GM18861 (cell line): ENCODE data around the gene HSD11B2.

ENCODE experiments used
- ATAC-seq: cut with Tn5 transposase; IDR thresholded peaks from one replicate; pipeline ENCODE4 v1.9.1; 2021; ENCODE audit not compliant: unreplicated experiment

Gene HSD11B2

DNA sequence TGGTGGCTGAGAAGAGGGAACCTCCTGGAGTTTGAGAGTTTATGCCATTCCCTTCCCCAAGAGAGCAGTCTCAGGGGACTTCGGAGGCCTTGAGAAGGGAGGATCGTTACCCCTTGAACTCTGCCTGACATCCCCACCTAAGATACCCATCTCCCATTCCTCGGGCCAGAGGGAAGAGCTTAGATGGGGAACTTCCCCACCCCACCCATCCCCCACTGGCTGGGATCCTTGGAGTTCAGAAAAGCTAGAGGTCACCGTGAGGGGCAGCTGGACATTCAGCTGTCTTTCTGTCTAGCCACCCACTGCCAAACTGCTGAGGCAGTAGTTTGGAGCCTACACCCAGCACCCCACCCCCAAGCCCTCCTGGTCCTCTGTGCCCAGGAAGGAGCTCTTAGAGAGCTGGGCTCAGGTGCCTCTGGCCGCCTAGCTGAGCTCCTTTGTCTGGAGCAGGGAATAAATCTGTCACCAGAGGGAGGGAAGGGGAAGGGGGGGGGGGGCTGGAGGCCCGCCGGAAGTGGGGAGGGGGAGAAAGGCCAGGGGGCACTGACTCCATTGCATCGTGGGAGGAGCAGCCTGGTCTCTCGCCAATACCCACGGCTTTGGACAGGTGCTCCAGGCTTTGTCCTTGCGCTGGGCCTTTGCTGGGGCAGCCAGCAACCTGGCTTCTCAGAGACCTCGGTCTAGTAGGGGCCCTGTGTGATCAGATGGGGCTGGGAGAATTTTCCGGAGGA, 1.0 kb downstream of the HSD11B2 start:
- ATAC-seq, result no peak

DNA sequence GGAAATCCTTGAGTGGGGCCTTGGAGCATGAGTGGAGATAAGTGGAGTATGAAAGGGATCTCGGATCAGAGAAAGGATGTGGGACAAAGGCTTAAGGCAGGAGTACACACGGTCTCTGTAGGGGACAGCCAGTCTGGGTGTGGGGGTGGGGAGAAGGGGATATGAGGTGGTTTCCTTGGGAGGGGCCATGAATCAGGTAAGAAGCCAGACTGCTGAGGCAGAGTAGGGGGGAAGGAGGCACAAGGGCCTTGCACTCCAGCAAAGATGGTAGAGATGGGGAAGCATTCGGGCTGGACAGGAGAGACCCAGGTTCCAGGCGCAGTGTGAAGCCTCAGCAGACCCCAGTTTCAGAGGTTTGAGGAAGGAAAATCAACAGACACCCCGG, 1.6 kb downstream of the HSD11B2 start:
- ATAC-seq, result no peak

DNA sequence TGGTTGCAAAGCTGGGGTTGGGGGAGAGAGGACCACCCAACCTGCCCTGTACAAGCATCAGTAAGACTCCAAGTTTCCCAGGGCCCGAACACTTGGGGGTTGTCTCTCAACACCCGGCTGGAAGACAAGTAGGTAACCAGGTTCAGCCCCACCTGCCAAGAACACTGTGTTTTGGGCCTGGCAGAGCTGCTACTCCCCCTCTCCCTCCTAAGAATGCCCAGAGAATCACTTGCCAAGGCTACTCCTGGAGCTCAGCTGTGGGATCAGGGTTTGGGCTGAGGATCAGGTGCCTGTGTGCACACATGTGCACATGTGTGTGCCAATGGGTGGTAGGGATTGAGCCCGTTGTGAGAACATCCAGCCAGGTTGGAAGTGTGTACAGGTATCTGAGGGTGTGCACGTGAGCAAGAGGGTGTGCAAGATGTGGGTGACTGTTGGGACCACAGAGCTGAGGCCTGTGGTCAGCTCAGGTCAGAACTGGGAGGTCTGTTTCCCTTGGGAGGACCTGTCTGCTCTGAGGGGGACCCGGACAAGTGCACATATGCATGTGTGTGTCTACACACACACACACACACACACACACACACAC, 2.3 kb downstream of the HSD11B2 start:
- ATAC-seq, result no peak

DNA sequence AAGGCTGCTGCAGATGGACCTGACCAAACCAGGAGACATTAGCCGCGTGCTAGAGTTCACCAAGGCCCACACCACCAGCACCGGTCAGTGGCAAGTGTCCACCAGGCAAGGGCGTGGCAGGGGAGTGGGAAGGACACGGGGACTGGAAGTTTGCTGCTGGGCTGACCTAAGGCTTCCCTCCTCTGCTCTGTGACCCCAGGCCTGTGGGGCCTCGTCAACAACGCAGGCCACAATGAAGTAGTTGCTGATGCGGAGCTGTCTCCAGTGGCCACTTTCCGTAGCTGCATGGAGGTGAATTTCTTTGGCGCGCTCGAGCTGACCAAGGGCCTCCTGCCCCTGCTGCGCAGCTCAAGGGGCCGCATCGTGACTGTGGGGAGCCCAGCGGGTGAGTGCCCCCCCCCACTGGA, 4.8 kb downstream of the HSD11B2 start:
- ATAC-seq, result no peak

DNA sequence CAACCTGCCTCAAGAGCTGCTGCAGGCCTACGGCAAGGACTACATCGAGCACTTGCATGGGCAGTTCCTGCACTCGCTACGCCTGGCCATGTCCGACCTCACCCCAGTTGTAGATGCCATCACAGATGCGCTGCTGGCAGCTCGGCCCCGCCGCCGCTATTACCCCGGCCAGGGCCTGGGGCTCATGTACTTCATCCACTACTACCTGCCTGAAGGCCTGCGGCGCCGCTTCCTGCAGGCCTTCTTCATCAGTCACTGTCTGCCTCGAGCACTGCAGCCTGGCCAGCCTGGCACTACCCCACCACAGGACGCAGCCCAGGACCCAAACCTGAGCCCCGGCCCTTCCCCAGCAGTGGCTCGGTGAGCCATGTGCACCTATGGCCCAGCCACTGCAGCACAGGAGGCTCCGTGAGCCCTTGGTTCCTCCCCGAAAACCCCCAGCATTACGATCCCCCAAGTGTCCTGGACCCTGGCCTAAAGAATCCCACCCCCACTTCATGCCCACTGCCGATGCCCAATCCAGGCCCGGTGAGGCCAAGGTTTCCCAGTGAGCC, 5.8 kb downstream of the HSD11B2 start:
- no peak for ATAC-seq

- ATAC-seq, result no peak
Measured at GRCh38 chr16:67437513-67437912, 6.6 kb downstream of the HSD11B2 start.

DNA sequence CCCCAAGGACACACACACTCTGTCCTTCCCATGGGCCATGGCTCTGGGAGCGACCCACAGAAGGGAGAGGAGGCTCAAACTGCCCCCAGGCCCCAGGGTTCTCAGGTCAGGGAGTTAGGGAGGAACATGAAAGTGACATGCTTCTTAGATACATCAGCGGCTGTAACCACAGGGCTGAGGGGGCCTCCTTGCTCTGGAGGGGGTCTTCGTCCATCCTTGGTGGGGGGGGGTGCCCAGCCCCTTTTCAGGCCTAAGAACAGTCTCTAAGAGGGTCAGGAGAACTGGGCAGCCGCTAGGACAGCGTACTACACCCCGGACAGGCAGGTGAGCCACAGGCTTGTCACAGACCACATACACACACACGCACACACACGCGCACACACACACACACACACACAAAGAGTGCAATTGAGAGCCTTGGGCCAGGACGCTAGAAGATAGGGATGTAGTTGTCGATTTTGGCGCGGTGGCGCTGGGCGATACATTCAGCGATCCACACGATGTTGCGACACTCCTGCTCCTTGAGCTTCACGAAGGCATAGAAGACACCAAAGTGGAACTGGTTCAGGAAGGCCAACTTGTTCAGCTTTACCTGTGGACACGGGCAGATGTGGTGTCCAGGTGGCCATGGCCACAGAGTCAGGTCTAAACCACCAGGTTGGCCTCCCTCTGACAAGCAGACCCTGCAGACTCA, 7.3 kb downstream of the HSD11B2 start:
- no peak for ATAC-seq

GRCh38 chr16:67438824-67439393, 8.0 kb downstream of the HSD11B2 start:
- no peak for ATAC-seq

DNA sequence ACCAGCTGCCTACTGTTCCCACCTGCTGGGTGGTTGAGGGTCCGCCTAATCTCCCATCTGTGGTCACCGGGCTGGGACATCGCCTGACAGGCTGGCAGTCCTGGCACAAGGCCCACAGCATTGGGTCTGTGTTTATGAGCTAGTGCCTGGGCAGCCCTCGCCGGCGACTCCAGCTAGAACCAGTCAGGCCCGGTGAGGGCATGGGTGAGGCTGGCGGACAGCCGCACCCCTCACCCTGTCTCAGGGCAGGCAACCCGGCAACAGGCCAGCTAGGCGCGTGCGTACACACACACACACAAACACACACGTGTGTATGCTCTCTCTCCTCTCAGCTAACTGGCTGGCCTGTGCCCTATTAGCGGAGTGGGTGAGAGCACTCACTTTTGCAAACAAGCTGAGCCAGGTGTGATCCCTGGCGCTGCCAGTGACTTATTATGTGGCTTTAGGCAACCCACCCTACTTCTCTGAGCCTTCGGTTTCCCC, 10.4 kb downstream of the HSD11B2 start:
- ATAC-seq, result no peak

DNA sequence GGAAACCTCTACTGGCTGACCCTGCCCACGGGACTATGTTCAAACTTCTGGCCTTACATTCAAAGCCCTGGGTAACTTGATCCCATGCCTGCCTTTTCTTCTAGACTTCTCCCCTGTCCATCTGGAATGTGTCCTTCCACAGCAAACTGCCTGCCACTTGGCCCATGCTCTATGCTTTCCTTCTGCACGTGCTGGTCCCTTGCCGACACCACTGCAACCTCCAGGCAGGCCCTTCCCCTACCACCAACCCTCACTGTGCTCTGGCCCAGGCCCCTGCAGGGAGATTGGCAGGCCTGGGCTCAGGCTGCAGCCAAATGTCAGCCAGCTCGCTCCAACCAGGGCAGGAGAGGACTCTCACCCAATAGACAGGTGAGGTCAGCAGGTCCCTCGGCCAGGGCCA, 11.0 kb downstream of the HSD11B2 start:
- no peak for ATAC-seq

GRCh38 chr16:67442581-67443255, 11.8 kb downstream of the HSD11B2 start:
- no peak for ATAC-seq

DNA sequence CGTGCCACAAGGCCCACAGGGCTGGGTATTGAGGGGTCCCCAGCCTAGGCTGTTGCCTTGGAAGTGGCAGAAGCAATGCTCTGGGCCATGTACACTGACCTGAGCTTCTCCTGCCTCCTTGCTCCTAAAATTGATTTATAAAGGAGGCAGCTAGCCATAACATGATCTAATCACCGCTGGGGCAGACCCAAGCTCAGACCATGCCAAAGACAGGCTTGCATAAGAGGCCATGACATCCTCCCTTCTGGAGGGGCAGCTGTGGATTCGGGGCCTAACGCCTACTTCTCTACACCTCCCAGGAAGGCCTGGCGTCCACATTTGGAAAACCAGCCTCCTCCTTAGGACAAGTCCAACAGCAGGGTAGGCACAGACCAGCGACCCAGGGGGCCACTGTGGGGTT, 12.3 kb downstream of the HSD11B2 start:
- ATAC-seq, result no peak

GRCh38 chr16:67444259-67445125, 13.6 kb downstream of the HSD11B2 start:
- ATAC-seq, result no peak

DNA sequence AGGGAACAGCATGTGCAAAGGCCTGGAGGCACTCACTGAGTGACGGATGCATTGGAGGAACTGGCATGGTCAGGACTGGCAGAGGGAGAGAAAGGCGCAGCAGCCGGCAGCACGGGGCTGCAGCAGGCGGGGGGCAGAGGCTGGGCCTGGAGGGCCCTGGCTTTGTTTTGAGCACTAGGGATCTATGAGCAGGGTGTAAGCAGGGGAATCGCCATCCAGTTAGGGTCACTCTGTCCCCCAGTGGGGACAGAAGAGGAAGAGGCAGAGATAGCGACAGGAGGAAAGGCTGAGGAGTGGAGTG, 14.2 kb downstream of the HSD11B2 start:
- no peak for ATAC-seq

DNA sequence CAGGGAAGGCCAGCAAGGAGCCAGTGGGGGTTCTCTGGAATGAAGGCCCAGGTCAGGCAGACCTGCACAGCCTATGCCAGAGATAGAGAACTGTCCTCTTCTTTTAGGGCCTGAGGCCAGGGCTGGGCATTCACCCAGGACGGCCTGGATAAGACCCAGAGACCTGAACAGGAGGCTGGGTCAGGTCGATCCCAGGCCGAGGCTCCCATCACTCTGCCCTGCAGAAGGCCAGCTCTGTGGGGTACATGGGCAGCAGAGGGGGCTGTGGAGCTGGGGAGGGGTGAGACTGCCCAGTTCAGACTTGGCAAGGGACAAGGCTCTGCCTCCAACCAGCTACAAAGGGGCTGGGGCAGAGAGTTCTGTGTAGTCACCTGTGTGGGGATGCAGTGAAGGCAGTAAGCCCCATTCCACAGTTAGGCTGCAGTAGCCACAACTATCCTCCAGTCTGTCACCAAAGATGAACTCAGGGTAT, 14.6 kb downstream of the HSD11B2 start:
- ATAC-seq, result no peak

- ATAC-seq, result no peak
Measured at GRCh38 chr16:67445913-67446907, 15.3 kb downstream of the HSD11B2 start.

- ATAC-seq, result no peak
Measured at GRCh38 chr16:67446968-67447507, 16.1 kb downstream of the HSD11B2 start.

- no peak for ATAC-seq
Measured at GRCh38 chr16:67447508-67448076, 16.7 kb downstream of the HSD11B2 start.
